GDM1 (cell line): Measurements from ENCODE around the gene GRIK4.
"Not testable (repeated sequence)": the region's sequence is repeated elsewhere in the genome, so short reads cannot be mapped to it uniquely, and the experiment has no call there.

Experiments
- DNase-seq: peaks from one replicate; lab custom pipeline; 2025; lab: John Stamatoyannopoulos, UW

Gene GRIK4

GRCh38 chr11:120511116-120511819, at the start of gene GRIK4:
Gene GRIK4, plus strand, starts transcription at chr11:120511748. Its CDS starts 148,571 bp downstream, at chr11:120660319.
- peak; percentile 30 for DNase-seq

- DNase-seq, result no peak
Measured at GRCh38 chr11:120462825-120463224, 48.7 kb upstream of the GRIK4 start.

- no peak for DNase-seq
Measured at GRCh38 chr11:120465921-120466534, 45.5 kb upstream of the GRIK4 start.

- no peak for DNase-seq
Measured at GRCh38 chr11:120467627-120468026, 43.9 kb upstream of the GRIK4 start.

- DNase-seq, result no peak
Measured at GRCh38 chr11:120471131-120471530, 40.4 kb upstream of the GRIK4 start.

- no peak for DNase-seq
Measured at GRCh38 chr11:120471994-120472393, 39.6 kb upstream of the GRIK4 start.

- no peak for DNase-seq
Measured at GRCh38 chr11:120473503-120473902, 38.0 kb upstream of the GRIK4 start.

- no peak for DNase-seq
Measured at GRCh38 chr11:120482149-120482548, 29.4 kb upstream of the GRIK4 start.

- DNase-seq, result no peak
Measured at GRCh38 chr11:120484722-120485121, 26.8 kb upstream of the GRIK4 start.

- no peak for DNase-seq
Measured at GRCh38 chr11:120486138-120486537, 25.4 kb upstream of the GRIK4 start.

- no peak for DNase-seq
Measured at GRCh38 chr11:120489799-120490198, 21.7 kb upstream of the GRIK4 start.

GRCh38 chr11:120492486-120492885, 19.1 kb upstream of the GRIK4 start:
- DNase-seq, result no peak

- DNase-seq, result no peak
Measured at GRCh38 chr11:120494595-120494994, 17.0 kb upstream of the GRIK4 start.

- DNase-seq, result no peak
Measured at GRCh38 chr11:120499088-120499487, 12.5 kb upstream of the GRIK4 start.

- no peak for DNase-seq
Measured at GRCh38 chr11:120499859-120500258, 11.7 kb upstream of the GRIK4 start.

- DNase-seq, result no peak
Measured at GRCh38 chr11:120500414-120501071, 11.0 kb upstream of the GRIK4 start.

GRCh38 chr11:120501440-120501839, 10.1 kb upstream of the GRIK4 start:
- no peak for DNase-seq

GRCh38 chr11:120501976-120502755, 9.4 kb upstream of the GRIK4 start:
- no peak for DNase-seq

- not testable (repeated sequence) for DNase-seq
Measured at GRCh38 chr11:120503529-120503928, 8.0 kb upstream of the GRIK4 start.

- no peak for DNase-seq
Measured at GRCh38 chr11:120505801-120506425, 5.6 kb upstream of the GRIK4 start.

- DNase-seq, result no peak
Measured at GRCh38 chr11:120509346-120510053, 2.0 kb upstream of the GRIK4 start.
